ENCODE results near the gene SAMD8. TPM values are rescaled to one million over a fixed set of nuclear protein-coding genes. Genes with fewer than 3 reads are reported as not detected.
A peak's percentile ranks its signal among the peaks of the same experiment; 100 is the strongest.

Gene SAMD8
- total and polyA plus RNA-seq, 2 experiments from 2014 or later, result 10.7 to 29.2 TPM

DNA sequence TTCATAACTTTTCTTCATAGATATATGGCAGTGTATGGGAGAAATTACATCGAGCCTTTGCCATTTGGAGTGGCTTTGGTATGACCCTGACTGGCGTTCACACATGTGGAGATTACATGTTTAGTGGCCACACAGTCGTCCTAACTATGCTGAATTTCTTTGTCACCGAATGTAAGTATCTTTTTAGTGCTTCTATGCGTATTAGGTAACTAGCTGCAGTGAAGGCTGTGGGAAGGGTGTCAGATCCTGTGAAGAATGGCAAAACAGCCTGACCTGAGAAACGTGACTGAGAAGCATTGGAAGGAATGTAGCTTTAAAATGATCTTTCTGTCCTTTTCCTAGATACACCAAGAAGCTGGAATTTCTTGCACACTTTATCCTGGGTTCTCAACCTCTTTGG lies 64.6 kb downstream of the SAMD8 start:
- no peak overlapping the region for H3K27ac ChIP-seq
- H3K79me2 ChIP-seq, result peaks cover 8% of the 10 kb centered on the region
- H4K20me1 ChIP-seq (ENCODE audit: insufficient read depth, poor library complexity, severe bottlenecking), result no peaks in the 10 kb centered on the region
- TF ChIP-seq, protein P1, sequence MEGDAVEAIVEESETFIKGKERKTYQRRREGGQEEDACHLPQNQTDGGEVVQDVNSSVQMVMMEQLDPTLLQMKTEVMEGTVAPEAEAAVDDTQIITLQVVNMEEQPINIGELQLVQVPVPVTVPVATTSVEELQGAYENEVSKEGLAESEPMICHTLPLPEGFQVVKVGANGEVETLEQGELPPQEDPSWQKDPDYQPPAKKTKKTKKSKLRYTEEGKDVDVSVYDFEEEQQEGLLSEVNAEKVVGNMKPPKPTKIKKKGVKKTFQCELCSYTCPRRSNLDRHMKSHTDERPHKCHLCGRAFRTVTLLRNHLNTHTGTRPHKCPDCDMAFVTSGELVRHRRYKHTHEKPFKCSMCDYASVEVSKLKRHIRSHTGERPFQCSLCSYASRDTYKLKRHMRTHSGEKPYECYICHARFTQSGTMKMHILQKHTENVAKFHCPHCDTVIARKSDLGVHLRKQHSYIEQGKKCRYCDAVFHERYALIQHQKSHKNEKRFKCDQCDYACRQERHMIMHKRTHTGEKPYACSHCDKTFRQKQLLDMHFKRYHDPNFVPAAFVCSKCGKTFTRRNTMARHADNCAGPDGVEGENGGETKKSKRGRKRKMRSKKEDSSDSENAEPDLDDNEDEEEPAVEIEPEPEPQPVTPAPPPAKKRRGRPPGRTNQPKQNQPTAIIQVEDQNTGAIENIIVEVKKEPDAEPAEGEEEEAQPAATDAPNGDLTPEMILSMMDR (IDR thresholded peaks at IDR 0.05; ENCODE audit: poor library complexity), result no peak
- TF ChIP-seq EZH2phosphoT487 (IDR thresholded peaks at IDR 0.05; ENCODE audit: low read depth, severe bottlenecking, unreplicated experiment) (no peak), EZH2 (IDR thresholded peaks at IDR 0.05; ENCODE audit: borderline replicate concordance) (no peak)
- 89% methylated on average over 6 of the region's 6 CpGs for WGBS (ENCODE audit: low lambda C conversion rate, missing lambda C conversion rate)
- H3K27me3 ChIP-seq, result no peaks in the 10 kb centered on the region
- no peaks in the 10 kb centered on the region for H3K9me3 ChIP-seq (ENCODE audit: low read depth)
- peaks cover 12% of the 10 kb centered on the region for H3K4me1 ChIP-seq (ENCODE audit: insufficient read depth)
- no peak overlapping the region for H2AFZ ChIP-seq
- DNase-seq (ENCODE audit: low spot score), result no peak
- H3K36me3 ChIP-seq (replicated peaks; ENCODE audit: insufficient read depth, low read depth), result no peaks in the 10 kb centered on the region
- no peaks in the 10 kb centered on the region for H3K9me2 ChIP-seq (replicated peaks; ENCODE audit: insufficient read depth)
- H3K4me3 ChIP-seq, result no peak overlapping the region
- no peak overlapping the region for H3K4me2 ChIP-seq

DNA sequence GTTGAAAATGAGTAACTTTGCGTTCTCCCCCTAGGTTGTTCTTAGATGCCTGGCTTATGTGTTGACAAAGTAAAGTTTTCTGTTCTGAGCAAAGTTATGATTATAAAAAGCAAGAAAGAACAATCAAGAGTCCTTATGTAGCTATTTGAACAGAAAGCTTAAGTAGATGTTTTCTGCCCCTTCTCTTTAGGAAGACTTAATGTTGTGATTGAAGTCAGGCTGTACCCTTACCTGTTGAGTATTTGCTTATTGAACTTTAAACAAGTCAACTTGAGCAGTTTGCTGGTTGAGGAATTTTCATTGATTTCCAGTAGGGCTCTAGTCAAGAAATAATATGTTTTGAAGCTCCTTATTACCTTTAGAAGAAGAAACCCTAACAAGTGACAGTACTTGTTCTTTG lies 65.3 kb downstream of the SAMD8 start:
- TF ChIP-seq EZH2phosphoT487 (IDR thresholded peaks at IDR 0.05; ENCODE audit: low read depth, severe bottlenecking, unreplicated experiment), result no peak
- TF ChIP-seq, protein P1 (IDR thresholded peaks at IDR 0.05; ENCODE audit: poor library complexity), result no peak
- no peak for TF ChIP-seq EZH2 (IDR thresholded peaks at IDR 0.05; ENCODE audit: borderline replicate concordance)
- Histone ChIP-seq H3K36me3 (replicated peaks; ENCODE audit: insufficient read depth, low read depth) (no peaks in the 10 kb centered on the region), H3K9me2 (replicated peaks; ENCODE audit: insufficient read depth) (no peaks in the 10 kb centered on the region), H4K20me1 (ENCODE audit: insufficient read depth, poor library complexity, severe bottlenecking) (no peaks in the 10 kb centered on the region), H3K27me3 (no peaks in the 10 kb centered on the region), H3K79me2 (peaks cover 8% of the 10 kb centered on the region), H3K9me3 (ENCODE audit: low read depth) (no peaks in the 10 kb centered on the region), H3K4me3 (no peak overlapping the region), H3K27ac (no peak overlapping the region), H3K4me2 (no peak overlapping the region), H3K4me1 (ENCODE audit: insufficient read depth) (peaks cover 14% of the 10 kb centered on the region), H2AFZ (no peak overlapping the region)
- 97% methylated on average over 1 of the region's 1 CpG for WGBS (ENCODE audit: low lambda C conversion rate, missing lambda C conversion rate)
- DNase-seq (ENCODE audit: low spot score), result no peak

- H3K9me2 ChIP-seq (replicated peaks; ENCODE audit: insufficient read depth), result no peaks in the 10 kb centered on the region
- peak overlapping the region; percentile 47 for H3K4me2 ChIP-seq
- 85% methylated on average over 1 of the region's 1 CpG for WGBS (ENCODE audit: low lambda C conversion rate, missing lambda C conversion rate)
- H3K36me3 ChIP-seq (replicated peaks; ENCODE audit: insufficient read depth, low read depth), result no peaks in the 10 kb centered on the region
- H3K4me3 ChIP-seq, result no peak overlapping the region
- no peaks in the 10 kb centered on the region for H3K9me3 ChIP-seq (ENCODE audit: low read depth)
- H3K79me2 ChIP-seq, result peaks cover 8% of the 10 kb centered on the region
- no peaks in the 10 kb centered on the region for H3K27me3 ChIP-seq
- no peak for DNase-seq (ENCODE audit: low spot score)
- H3K27ac ChIP-seq, result peak overlapping the region; percentile 40
- H2AFZ ChIP-seq, result no peak overlapping the region
- peaks cover 14% of the 10 kb centered on the region for H3K4me1 ChIP-seq (ENCODE audit: insufficient read depth)
- TF ChIP-seq, protein P1 (IDR thresholded peaks at IDR 0.05; ENCODE audit: poor library complexity), result no peak
- TF ChIP-seq EZH2 (IDR thresholded peaks at IDR 0.05; ENCODE audit: borderline replicate concordance) (no peak), EZH2phosphoT487 (IDR thresholded peaks at IDR 0.05; ENCODE audit: low read depth, severe bottlenecking, unreplicated experiment) (no peak)
- H4K20me1 ChIP-seq (ENCODE audit: insufficient read depth, poor library complexity, severe bottlenecking), result no peaks in the 10 kb centered on the region
Measured at GRCh38 chr10:75179657-75180177, 68.3 kb downstream of the SAMD8 start.
